Neural progenitor cell (in vitro differentiated cells): Measurements from ENCODE around the gene ARMC6.

Experiments used
- EZH2 ChIP-seq: fragments of 200-600 bp; sonication (generic); IDR thresholded peaks from 2 replicates; pipeline ENCODE4 v1.6.1; 2017; ENCODE audit warnings: antibody characterized with exemption, mild to moderate bottlenecking, moderate library complexity
- TF ChIP-seq, protein P1 (sequence below): fragments of 200-600 bp; sonication (generic); IDR thresholded peaks from 2 replicates; pipeline ENCODE4 v1.5.1; 2017; ENCODE audit warnings: antibody characterized with exemption, mild to moderate bottlenecking

DNA sequence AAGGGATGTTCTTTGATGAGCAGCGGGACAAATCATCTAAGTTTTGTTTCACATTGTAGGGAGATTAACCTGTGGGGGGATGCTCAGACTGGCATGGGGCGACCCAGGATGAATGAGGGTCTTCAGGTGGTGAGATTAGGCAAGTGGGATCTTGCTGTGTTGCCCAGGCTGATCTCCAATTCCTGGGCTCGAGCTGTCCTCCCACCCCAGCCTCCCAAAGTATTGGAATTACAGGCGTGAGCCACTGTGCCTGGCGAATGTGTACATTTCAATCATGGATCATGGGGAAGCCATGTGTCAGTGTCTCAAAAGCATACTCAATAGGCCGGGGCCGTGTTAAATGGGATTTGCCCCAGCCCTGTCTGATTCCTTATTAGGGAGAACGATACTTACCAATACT lies 38.5 kb downstream of the ARMC6 start:
- TF ChIP-seq, protein P1, sequence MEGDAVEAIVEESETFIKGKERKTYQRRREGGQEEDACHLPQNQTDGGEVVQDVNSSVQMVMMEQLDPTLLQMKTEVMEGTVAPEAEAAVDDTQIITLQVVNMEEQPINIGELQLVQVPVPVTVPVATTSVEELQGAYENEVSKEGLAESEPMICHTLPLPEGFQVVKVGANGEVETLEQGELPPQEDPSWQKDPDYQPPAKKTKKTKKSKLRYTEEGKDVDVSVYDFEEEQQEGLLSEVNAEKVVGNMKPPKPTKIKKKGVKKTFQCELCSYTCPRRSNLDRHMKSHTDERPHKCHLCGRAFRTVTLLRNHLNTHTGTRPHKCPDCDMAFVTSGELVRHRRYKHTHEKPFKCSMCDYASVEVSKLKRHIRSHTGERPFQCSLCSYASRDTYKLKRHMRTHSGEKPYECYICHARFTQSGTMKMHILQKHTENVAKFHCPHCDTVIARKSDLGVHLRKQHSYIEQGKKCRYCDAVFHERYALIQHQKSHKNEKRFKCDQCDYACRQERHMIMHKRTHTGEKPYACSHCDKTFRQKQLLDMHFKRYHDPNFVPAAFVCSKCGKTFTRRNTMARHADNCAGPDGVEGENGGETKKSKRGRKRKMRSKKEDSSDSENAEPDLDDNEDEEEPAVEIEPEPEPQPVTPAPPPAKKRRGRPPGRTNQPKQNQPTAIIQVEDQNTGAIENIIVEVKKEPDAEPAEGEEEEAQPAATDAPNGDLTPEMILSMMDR, result no peak
- TF ChIP-seq EZH2, result no peak
